DMS114 treated with DMSO at 0.1 percent for 48 hours (cell line): Measurements from ENCODE around the gene NBPF9.
"Not testable (repeated sequence)": the region's sequence is repeated elsewhere in the genome, so short reads cannot be mapped to it uniquely, and the experiment has no call there.

Experiments used
- DNase-seq: peaks from one replicate; lab custom pipeline; 2025; ENCODE audit not compliant: unreplicated experiment; lab: John Stamatoyannopoulos, UW

Gene NBPF9

DNA sequence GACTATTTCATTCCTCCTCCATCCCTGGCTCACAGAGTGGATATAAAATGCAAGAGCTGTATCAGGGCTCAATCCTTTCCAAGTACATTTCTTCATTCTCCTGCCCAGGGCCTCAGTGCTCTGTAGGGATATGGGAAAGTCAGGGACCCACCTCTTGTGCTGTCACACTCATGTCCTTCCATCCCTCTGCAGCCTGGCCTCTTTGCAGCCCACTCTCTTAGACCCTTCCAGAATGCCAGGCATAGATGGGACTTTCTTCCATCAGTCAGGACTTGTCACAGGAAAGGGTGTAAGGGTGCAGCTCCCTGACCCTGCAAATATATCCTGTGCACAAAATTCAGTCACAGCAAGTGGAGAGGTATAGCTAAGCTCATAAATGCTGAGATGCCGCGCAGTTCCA lies 86.7 kb downstream of the NBPF9 start:
- DNase-seq: not testable (repeated sequence)

DNA sequence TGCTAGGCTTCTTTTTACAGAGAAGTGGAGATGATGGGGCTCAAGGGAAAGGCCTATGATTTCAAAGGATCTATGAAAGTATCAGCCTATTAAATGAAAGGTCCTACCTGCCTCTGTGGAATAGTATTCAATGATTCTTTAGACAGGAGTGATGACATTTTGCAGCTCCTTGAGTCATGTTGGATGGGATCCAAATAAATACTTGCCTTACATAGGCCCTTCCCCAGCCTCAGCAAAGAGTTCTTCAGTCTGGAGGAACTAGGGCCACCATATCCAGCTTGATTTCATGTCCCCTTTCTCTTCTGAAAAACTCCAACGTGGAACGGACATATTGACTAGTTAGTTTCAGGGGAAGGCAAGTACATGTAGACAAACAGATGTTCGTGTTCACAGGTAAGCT lies 87.8 kb downstream of the NBPF9 start:
- not testable (repeated sequence) for DNase-seq

DNA sequence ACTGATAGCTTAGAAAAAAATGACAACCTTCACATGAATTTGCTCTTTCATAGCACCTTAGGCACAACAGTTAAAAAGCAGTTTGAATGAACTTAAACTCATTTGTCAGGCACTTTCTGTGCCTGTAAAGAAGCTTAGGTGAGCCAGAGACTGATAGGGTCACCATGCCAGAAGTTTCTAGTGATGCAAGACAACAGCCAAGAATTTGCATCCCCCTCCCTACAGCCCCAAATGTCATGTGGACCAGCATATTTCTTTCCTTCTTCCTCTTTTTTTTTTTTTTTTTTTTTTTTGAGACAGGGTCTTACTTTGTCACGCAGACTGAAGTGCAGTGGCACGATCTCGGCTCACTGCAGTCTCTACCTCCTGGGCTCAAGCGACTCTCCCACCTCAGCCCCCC lies 89.8 kb downstream of the NBPF9 start:
- not testable (repeated sequence) for DNase-seq

DNA sequence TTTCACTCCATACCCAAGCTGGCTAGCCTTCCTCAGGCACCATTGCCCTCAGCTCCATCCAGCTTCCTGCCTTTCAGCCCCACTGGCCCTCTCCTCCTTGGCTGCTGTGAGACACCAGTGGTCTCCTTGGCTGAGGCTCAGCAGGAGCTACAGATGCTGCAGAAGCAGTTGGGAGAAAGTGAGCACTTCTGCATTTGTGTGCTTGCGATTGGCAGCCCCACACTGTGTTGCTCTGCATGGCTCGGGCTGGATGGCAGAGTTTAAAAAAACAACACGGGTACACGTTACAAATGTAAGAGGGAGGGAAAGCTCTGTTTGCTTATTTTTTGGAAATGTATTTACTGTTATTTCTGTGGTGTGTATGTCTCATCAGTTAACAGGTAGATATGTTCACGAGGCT lies 90.8 kb downstream of the NBPF9 start:
- not testable (repeated sequence) for DNase-seq

DNA sequence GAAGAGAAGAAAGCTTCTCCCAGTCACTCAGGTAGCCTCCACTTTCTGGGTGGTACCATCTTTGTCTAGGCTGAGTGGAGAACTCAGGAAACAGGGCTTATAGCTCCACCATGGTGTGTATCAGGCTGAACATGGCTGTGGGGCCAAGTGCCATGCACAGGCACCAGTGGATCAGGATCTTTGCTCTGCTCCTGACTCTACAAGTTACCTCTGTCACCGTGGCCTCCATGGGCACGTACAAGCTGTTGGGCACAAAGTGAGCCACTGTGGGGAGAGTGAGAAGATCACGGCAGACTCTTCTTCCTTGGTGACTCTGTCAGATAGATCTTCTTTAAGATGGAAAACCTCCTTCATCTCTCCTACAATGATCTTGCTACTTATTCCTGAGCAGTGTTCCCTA lies 93.6 kb downstream of the NBPF9 start:
- DNase-seq: not testable (repeated sequence)

DNA sequence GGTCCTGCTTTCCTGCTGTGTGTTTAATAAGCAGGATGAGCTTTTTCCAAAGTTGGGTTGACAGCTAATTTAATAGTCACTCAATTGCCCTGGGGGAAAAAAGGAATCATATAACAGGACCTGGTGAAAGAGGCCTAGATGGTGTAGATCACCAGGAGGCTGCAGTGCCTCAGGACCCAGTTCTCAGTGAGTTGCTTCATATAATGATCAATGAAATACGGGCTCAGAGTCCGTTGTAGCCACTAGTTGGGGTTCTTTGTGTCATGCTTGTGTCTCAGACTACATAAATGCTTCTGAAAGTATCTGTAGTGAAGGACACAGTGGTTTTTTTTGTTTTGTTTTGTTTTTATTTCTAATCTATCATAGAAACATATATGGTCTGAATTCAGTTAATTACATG lies 94.6 kb downstream of the NBPF9 start:
- DNase-seq: not testable (repeated sequence)

DNA sequence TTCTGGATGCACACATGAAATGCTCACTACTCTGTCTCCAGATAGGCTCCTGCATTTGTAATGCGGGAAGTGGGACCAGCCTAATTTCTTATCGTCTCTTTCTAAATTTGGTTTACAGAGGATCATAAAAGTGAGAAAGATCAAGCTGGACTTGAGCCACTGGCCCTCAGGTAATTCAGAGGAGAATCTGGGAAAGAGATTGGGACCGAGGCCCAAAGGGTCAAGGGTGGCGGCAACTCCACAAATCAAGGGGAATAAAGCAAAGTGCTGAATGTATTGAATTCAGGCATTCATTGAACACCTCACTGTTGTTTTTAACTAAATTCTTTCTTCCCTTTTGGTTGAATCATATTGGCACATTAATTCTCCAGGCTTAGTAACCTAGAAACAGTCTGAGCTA lies 95.0 kb downstream of the NBPF9 start:
- DNase-seq: not testable (repeated sequence)
